ENCODE data around the gene LNP1.
"Not testable (repeated sequence)": the region's sequence is repeated elsewhere in the genome, so short reads cannot be mapped to it uniquely, and the experiment has no call there.

Gene LNP1

GRCh38 chr3:100429187-100429716, 27.9 kb downstream of the LNP1 start:
- no peak for DNase-seq (ENCODE audit: low read depth in 2 of 2)

GRCh38 chr3:100436951-100437350, 35.6 kb downstream of the LNP1 start:
- no peak for DNase-seq (ENCODE audit: low read depth in 2 of 2)

- DNase-seq (ENCODE audit: low read depth in 2 of 2): no peak
These were observed 36.6 kb downstream of the LNP1 start for GRCh38 chr3:100437721-100438622.

GRCh38 chr3:100438623-100438974, 37.3 kb downstream of the LNP1 start:
- no peak for DNase-seq (ENCODE audit: low read depth in 2 of 2)

GRCh38 chr3:100440895-100441294, 39.6 kb downstream of the LNP1 start:
- no peak for DNase-seq (ENCODE audit: low read depth in 2 of 2)

GRCh38 chr3:100443690-100444089, 42.4 kb downstream of the LNP1 start:
- no peak for DNase-seq (ENCODE audit: low read depth in 2 of 2)

GRCh38 chr3:100447067-100447466, 45.7 kb downstream of the LNP1 start:
- DNase-seq (ENCODE audit: low read depth in 2 of 2): not testable (repeated sequence)

- DNase-seq (ENCODE audit: low read depth in 2 of 2): no peak
These were observed 46.7 kb downstream of the LNP1 start for GRCh38 chr3:100448079-100448478.

- no peak for DNase-seq (ENCODE audit: low read depth in 2 of 2)
These were observed 47.9 kb downstream of the LNP1 start for GRCh38 chr3:100449214-100449613.

- DNase-seq (ENCODE audit: low read depth in 2 of 2): no peak
These were observed 53.3 kb downstream of the LNP1 start for GRCh38 chr3:100454677-100455076.

- DNase-seq (ENCODE audit: low read depth in 2 of 2): no peak
These were observed 54.7 kb downstream of the LNP1 start for GRCh38 chr3:100455841-100456550.

- DNase-seq (ENCODE audit: low read depth in 2 of 2): no peak
These were observed 55.4 kb downstream of the LNP1 start for GRCh38 chr3:100456745-100457144.

GRCh38 chr3:100457811-100458210, 56.5 kb downstream of the LNP1 start:
- no peak for DNase-seq (ENCODE audit: low read depth in 2 of 2)

- DNase-seq (ENCODE audit: low read depth in 2 of 2): no peak
These were observed 57.5 kb downstream of the LNP1 start for GRCh38 chr3:100458814-100459213.

GRCh38 chr3:100463002-100463401, 61.7 kb downstream of the LNP1 start:
- no peak for DNase-seq (ENCODE audit: low read depth in 2 of 2)

- DNase-seq (ENCODE audit: low read depth in 2 of 2): no peak
These were observed 62.4 kb downstream of the LNP1 start for GRCh38 chr3:100463646-100464155.

GRCh38 chr3:100465892-100466777, 64.8 kb downstream of the LNP1 start:
- no peak for DNase-seq (ENCODE audit: low read depth in 2 of 2)

- DNase-seq (ENCODE audit: low read depth in 2 of 2): no peak
These were observed 65.8 kb downstream of the LNP1 start for GRCh38 chr3:100467133-100467532.

- DNase-seq (ENCODE audit: low read depth in 2 of 2): no peak
These were observed 67.3 kb downstream of the LNP1 start for GRCh38 chr3:100468676-100469075.

- DNase-seq (ENCODE audit: low read depth in 2 of 2): no peak
These were observed 69.6 kb downstream of the LNP1 start for GRCh38 chr3:100470951-100471350.

GRCh38 chr3:100471444-100471843, 70.1 kb downstream of the LNP1 start:
- DNase-seq (ENCODE audit: low read depth in 2 of 2): no peak
